ENCODE results near the gene VENTX. TPM values are rescaled to one million over a fixed set of nuclear protein-coding genes. Genes with fewer than 3 reads are reported as not detected.

VENTX gene
- total RNA-seq, 4 donors from 2014 or later = 0.21 to 1.3 (median 0.51) TPM; not detected in 1

GRCh38 chr10:133229265-133230043 is 8.2 kb upstream of the VENTX start:
- TF ChIP-seq, protein P1, sequence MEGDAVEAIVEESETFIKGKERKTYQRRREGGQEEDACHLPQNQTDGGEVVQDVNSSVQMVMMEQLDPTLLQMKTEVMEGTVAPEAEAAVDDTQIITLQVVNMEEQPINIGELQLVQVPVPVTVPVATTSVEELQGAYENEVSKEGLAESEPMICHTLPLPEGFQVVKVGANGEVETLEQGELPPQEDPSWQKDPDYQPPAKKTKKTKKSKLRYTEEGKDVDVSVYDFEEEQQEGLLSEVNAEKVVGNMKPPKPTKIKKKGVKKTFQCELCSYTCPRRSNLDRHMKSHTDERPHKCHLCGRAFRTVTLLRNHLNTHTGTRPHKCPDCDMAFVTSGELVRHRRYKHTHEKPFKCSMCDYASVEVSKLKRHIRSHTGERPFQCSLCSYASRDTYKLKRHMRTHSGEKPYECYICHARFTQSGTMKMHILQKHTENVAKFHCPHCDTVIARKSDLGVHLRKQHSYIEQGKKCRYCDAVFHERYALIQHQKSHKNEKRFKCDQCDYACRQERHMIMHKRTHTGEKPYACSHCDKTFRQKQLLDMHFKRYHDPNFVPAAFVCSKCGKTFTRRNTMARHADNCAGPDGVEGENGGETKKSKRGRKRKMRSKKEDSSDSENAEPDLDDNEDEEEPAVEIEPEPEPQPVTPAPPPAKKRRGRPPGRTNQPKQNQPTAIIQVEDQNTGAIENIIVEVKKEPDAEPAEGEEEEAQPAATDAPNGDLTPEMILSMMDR (IDR thresholded peaks at IDR 0.05) = no peak
- no peak for TF ChIP-seq POLR2A (IDR thresholded peaks at IDR 0.05)
- peaks cover 5 to 16% of the 10 kb centered on the region in 2 donors for H3K27me3 ChIP-seq
- no peak overlapping the region for H3K4me3 ChIP-seq
- H3K27ac ChIP-seq = no peak overlapping the region
- no peaks in the 10 kb centered on the region for H3K9me3 ChIP-seq
- intact Hi-C loops (cut with DNase I; ENCODE audit: low total_unique reads) = no loop called here
- peaks cover 0 to 14% of the 10 kb centered on the region in 2 donors for H3K4me1 ChIP-seq
- DNase-seq = no peak
- no peaks in the 10 kb centered on the region for H3K36me3 ChIP-seq

GRCh38 chr10:133230044-133230361 is 7.7 kb upstream of the VENTX start, which contains the start of gene UTF1:
TSS of gene UTF1 (plus strand) at chr10:133230217. CDS start at chr10:133230289, 72 bp downstream.
- H3K9me3 ChIP-seq = no peaks in the 10 kb centered on the region
- no peak within 1 kb of the TSS for H3K27ac ChIP-seq
- TF ChIP-seq POLR2A (IDR thresholded peaks at IDR 0.05) = no peak
- TF ChIP-seq, protein P1 (IDR thresholded peaks at IDR 0.05) = no peak
- no peaks in the 10 kb centered on the region for H3K36me3 ChIP-seq
- H3K27me3 ChIP-seq = peaks cover 5 to 16% of the 10 kb centered on the region in 2 donors
- peaks cover 0 to 14% of the 10 kb centered on the region in 2 donors for H3K4me1 ChIP-seq
- no peak for DNase-seq
- peak within 1 kb of the TSS in 1 of 2 donors; percentile 16 for H3K4me3 ChIP-seq
- intact Hi-C loops (cut with DNase I; ENCODE audit: low total_unique reads) = no loop called here

DNA sequence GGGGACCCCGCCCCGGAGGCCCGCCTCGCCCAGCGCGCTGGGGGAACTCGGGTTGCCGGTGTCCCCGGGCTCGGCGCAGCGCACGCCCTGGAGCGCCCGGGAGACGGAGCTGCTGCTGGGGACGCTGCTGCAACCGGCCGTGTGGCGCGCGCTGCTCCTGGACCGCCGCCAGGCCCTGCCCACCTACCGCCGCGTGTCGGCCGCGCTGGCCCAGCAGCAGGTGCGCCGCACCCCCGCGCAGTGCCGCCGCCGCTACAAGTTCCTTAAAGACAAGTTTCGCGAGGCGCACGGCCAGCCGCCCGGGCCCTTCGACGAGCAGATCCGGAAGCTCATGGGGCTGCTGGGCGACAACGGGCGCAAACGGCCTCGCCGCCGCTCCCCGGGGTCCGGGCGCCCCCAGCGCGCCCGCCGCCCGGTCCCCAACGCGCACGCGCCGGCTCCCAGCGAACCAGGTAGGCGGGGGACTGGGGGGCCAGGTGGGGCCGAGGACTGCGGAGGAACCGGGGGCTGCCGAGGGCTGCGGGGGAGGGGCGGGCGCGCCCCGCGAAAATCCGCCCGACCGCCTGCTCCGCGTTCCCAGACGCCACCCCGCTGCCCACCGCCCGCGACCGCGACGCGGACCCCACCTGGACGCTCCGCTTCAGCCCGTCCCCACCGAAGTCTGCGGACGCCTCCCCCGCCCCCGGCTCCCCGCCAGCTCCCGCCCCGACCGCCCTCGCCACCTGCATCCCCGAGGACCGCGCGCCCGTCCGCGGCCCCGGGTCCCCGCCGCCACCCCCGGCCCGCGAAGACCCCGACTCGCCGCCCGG is 7.1 kb upstream of the VENTX start:
- intact Hi-C loops (cut with DNase I; ENCODE audit: low total_unique reads) = no loop called here

DNA sequence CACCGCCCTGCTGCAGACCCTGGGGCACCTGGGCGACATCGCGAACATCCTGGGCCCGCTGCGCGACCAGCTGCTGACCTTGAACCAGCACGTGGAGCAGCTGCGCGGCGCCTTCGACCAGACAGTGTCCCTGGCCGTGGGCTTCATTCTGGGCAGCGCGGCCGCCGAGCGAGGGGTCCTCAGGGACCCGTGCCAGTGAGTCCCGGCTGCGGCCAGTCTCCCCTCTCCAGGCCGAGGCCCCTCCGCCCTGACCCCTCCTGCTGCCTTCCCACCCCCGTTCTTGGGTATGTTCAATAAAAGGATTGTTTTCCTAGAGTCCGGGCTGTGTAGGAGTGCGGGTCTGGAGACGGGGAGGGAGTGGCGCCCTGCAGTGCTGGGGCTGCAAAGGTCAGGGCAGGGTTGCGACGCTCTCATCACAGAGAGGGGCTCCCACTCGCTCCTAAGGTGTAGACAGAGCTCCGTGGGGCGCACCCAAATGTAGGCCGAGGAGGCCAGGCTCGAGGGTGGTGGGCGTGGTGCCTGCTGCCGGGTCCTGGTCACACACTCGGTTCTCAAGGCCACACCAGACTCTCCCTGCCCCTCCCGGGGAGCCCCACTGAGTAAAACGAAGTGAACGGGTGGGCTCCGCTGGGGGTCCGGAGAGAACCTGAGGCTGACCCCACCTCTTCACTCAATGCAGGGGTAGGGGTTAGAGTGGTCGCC is 6.3 kb upstream of the VENTX start:
- no peak for TF ChIP-seq POLR2A (IDR thresholded peaks at IDR 0.05)
- TF ChIP-seq, protein P1 (IDR thresholded peaks at IDR 0.05) = no peak
- Histone ChIP-seq H3K4me1 (peaks cover 0 to 19% of the 10 kb centered on the region in 2 donors), H3K27me3 (peaks cover 5 to 27% of the 10 kb centered on the region in 2 donors), H3K9me3 (no peaks in the 10 kb centered on the region), H3K4me3 (no peak overlapping the region), H3K36me3 (no peaks in the 10 kb centered on the region), H3K27ac (no peak overlapping the region)
- intact Hi-C loops (cut with DNase I; ENCODE audit: low total_unique reads) = no loop called here
- no peak for DNase-seq

More for the DNA sequence above, 7.1 kb upstream of the VENTX start:
- Histone ChIP-seq H3K9me3 (no peaks in the 10 kb centered on the region), H3K36me3 (no peaks in the 10 kb centered on the region), H3K4me3 (peak overlapping the region in 1 of 2 donors; percentile 16), H3K27ac (no peak overlapping the region), H3K4me1 (peaks cover 0 to 14% of the 10 kb centered on the region in 2 donors), H3K27me3 (peaks cover 5 to 19% of the 10 kb centered on the region in 2 donors)
- no peak for TF ChIP-seq POLR2A (IDR thresholded peaks at IDR 0.05)
- TF ChIP-seq, protein P1 (IDR thresholded peaks at IDR 0.05) = no peak
- DNase-seq = no peak
